Fibroblast of lung (primary cell): ENCODE measurements around the gene LAMTOR5. TPM values are rescaled to one million over a fixed set of nuclear protein-coding genes. Genes with fewer than 3 reads are reported as not detected.

ENCODE experiments used
- DNase-seq, 2 donors: peaks; one replicate each; pipeline versions ENCODE4 v3.0.0 to v3.0.0-alpha.2; 2010; ENCODE audit warnings: low read depth in 2 of 2
- H2AFZ ChIP-seq: 2 replicates; pipeline ENCODE4 v1.5.1; 2012; ENCODE audit warnings: low read length, control low read depth, inconsistent platforms
- H3K27ac ChIP-seq: 2 replicates; pipeline ENCODE4 v1.5.1; 2011; ENCODE audit warnings: low read length, control low read depth; ENCODE audit not compliant: insufficient read depth
- H3K27me3 ChIP-seq: 2 replicates; pipeline ENCODE4 v1.5.1; 2011; ENCODE audit warnings: mild to moderate bottlenecking, low read length; ENCODE audit not compliant: control insufficient read depth, insufficient read depth
- H3K36me3 ChIP-seq: 2 replicates; pipeline ENCODE4 v1.5.1; 2011; ENCODE audit warnings: low read length; ENCODE audit not compliant: control insufficient read depth, insufficient read depth
- H3K4me1 ChIP-seq: 2 replicates; pipeline ENCODE4 v1.5.1; 2011; ENCODE audit warnings: low read length; ENCODE audit not compliant: control insufficient read depth, insufficient read depth; ENCODE audit errors: extremely low read depth
- H3K4me2 ChIP-seq: 2 replicates; pipeline ENCODE4 v1.5.1; 2011; ENCODE audit warnings: low read length, control low read depth; ENCODE audit not compliant: insufficient read depth; ENCODE audit errors: extremely low read depth
- H3K4me3 ChIP-seq, 4 experiments: fragments of 200-600 bp in 1 of 4; sonication (generic) in 1 of 4; replicated peaks in 1 of 4; 2 replicates each; pipeline ENCODE4 v1.5.1; 2011 to 2016; ENCODE audit warnings: low read length in 4 of 4, low read depth in 3 of 4, mild to moderate bottlenecking in 3 of 4, control low read depth in 2 of 4, inconsistent platforms in 1 of 4, mixed read lengths in 1 of 4; ENCODE audit not compliant: insufficient read depth in 1 of 4; ENCODE audit errors: control extremely low read depth in 1 of 4
- H3K79me2 ChIP-seq: 2 replicates; pipeline ENCODE4 v1.5.1; 2012; ENCODE audit warnings: mild to moderate bottlenecking, low read length, inconsistent platforms; ENCODE audit not compliant: control insufficient read depth, insufficient read depth
- H3K9ac ChIP-seq: 2 replicates; pipeline ENCODE4 v1.5.1; 2011; ENCODE audit warnings: mild to moderate bottlenecking, low read length, control low read depth; ENCODE audit not compliant: insufficient read depth
- H3K9me3 ChIP-seq: 2 replicates; pipeline ENCODE4 v1.5.1; 2012; ENCODE audit warnings: low read depth, low read length; ENCODE audit not compliant: control insufficient read depth, insufficient read depth
- H4K20me1 ChIP-seq: 2 replicates; pipeline ENCODE4 v1.5.1; 2011; ENCODE audit warnings: low read length; ENCODE audit not compliant: control insufficient read depth, insufficient read depth; ENCODE audit errors: extremely low read depth
- EZH2 ChIP-seq: IDR thresholded peaks from 2 replicates; pipeline ENCODE4 v1.5.1; 2012; ENCODE audit warnings: low read length, control low read depth, mild to moderate bottlenecking; ENCODE audit errors: missing control alignments
- polyA plus RNA-seq, 2 donors: library from polyadenylated mRNA; depleted of rRNA in 1 of 2; stranded (reverse) in 1 of 2; unstranded in 1 of 2; fragments of >200 nt; gene quantifications; 2 replicates each; pipeline ENCODE4 v1.2.1, GENCODE V29; 2011 to 2012; ENCODE audit warnings: missing spikeins in 1 of 2
- total RNA-seq: library from RNA; depleted of rRNA; stranded (reverse); fragments of >200 nt; gene quantifications from 2 replicates; pipeline ENCODE4 v1.2.1, GENCODE V29; 2014
- TF ChIP-seq, protein P1 (sequence below), 2 donors: IDR thresholded peaks in 1 of 2; conservative IDR thresholded peaks in 1 of 2; 1 replicate in 1 of 2; 2 replicates in 1 of 2; pipeline ENCODE4 v1.5.1; 2011 to 2012; ENCODE audit warnings: low read length in 2 of 2, control low read depth in 1 of 2, inconsistent platforms in 1 of 2, low read depth in 1 of 2, mild to moderate bottlenecking in 1 of 2

Gene LAMTOR5
- total and polyA plus RNA-seq, 2 donors (not counting 1 experiment from before 2014, with no cell fraction given), result 70.4 to 317 TPM

DNA sequence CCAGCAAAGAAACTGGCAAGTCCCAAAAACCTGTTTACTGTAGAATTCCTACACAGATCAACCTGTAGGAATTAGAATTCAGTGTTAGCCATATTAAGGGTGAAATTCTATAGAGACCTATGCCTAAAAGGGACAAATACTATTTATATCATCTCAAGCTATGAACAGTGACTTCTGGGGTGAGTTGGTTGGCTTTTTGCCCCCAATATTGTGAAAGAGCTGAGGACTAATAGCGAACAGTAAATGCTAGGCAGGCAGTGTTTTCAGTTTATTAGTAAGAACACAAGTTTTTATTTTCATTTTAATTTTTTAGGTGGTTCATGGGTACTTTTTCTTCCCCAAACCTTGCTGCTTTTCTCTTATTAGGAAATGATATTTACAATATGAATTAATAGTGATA is 32.0 kb downstream of the LAMTOR5 start:
- peak in 1 of 2 donors; percentile 53 for DNase-seq
- Histone ChIP-seq H3K4me3 (no peak overlapping the region), H3K4me2 (no peak overlapping the region), H3K9ac (no peak overlapping the region), H3K27ac (no peak overlapping the region), H4K20me1 (no peaks in the 10 kb centered on the region), H3K79me2 (peaks cover 4% of the 10 kb centered on the region), H3K9me3 (no peaks in the 10 kb centered on the region), H3K4me1 (peaks cover 4% of the 10 kb centered on the region), H3K36me3 (peaks cover 4% of the 10 kb centered on the region), H2AFZ (no peak overlapping the region), H3K27me3 (no peaks in the 10 kb centered on the region)
- TF ChIP-seq EZH2, result no peak

DNA sequence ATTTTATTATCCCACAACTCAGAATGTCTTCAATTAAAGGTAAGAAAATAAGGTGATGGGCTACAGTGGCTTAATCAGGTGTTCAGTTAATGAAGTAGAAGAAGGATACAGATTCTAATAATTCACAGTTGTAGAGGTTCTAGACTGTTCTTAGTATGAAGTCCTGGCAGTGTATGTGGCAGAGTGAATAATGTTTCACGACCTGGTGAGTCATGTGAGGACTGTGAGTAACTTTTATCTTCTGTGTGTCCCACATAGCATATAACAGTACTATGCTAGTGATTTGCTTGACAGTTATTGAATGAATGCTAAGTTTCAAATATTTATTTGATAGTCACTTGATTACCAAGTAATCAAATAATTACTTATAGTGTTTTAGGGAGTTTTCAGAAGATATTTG is 36.7 kb downstream of the LAMTOR5 start:
- Histone ChIP-seq H3K4me2 (no peak overlapping the region), H3K9me3 (no peaks in the 10 kb centered on the region), H2AFZ (no peak overlapping the region), H3K27me3 (no peaks in the 10 kb centered on the region), H3K4me1 (no peaks in the 10 kb centered on the region), H3K79me2 (peaks cover 4% of the 10 kb centered on the region), H3K27ac (no peak overlapping the region), H4K20me1 (no peaks in the 10 kb centered on the region), H3K36me3 (peaks cover 4% of the 10 kb centered on the region), H3K9ac (no peak overlapping the region), H3K4me3 (no peak overlapping the region)
- no peak for TF ChIP-seq EZH2
- TF ChIP-seq, protein P1, sequence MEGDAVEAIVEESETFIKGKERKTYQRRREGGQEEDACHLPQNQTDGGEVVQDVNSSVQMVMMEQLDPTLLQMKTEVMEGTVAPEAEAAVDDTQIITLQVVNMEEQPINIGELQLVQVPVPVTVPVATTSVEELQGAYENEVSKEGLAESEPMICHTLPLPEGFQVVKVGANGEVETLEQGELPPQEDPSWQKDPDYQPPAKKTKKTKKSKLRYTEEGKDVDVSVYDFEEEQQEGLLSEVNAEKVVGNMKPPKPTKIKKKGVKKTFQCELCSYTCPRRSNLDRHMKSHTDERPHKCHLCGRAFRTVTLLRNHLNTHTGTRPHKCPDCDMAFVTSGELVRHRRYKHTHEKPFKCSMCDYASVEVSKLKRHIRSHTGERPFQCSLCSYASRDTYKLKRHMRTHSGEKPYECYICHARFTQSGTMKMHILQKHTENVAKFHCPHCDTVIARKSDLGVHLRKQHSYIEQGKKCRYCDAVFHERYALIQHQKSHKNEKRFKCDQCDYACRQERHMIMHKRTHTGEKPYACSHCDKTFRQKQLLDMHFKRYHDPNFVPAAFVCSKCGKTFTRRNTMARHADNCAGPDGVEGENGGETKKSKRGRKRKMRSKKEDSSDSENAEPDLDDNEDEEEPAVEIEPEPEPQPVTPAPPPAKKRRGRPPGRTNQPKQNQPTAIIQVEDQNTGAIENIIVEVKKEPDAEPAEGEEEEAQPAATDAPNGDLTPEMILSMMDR (conservative IDR thresholded peaks at IDR 0.05 in 1 of 2, IDR thresholded peaks at IDR 0.05 in 1 of 2; ENCODE audit: low read depth in 1 of 2, low read length in 2 of 2), result no peak
- peak; percentile 54 to 74 for DNase-seq

- Histone ChIP-seq H3K9me3 (no peaks in the 10 kb centered on the region), H4K20me1 (no peaks in the 10 kb centered on the region), H3K4me3 (no peak overlapping the region), H2AFZ (no peak overlapping the region), H3K27ac (no peak overlapping the region), H3K36me3 (no peaks in the 10 kb centered on the region), H3K4me2 (no peak overlapping the region), H3K4me1 (no peaks in the 10 kb centered on the region), H3K27me3 (no peaks in the 10 kb centered on the region), H3K9ac (no peak overlapping the region), H3K79me2 (peaks cover 4% of the 10 kb centered on the region)
- TF ChIP-seq, protein P1 (conservative IDR thresholded peaks at IDR 0.05 in 1 of 2, IDR thresholded peaks at IDR 0.05 in 1 of 2; ENCODE audit: low read depth in 1 of 2, low read length in 2 of 2), result no peak
- no peak for TF ChIP-seq EZH2
- DNase-seq, result no peak
Measured at GRCh38 chr1:110364221-110364620, 43.3 kb downstream of the LAMTOR5 start.
